Right lobe of liver (tissue), 4 donors: ENCODE data around the gene AGRN.

Source experiments
- POLR2A ChIP-seq: fragments of 450-650 bp; IDR thresholded peaks from one replicate; pipeline ENCODE4 v1.6.1; 2017; ENCODE audit warnings: antibody characterized with exemption, mild to moderate bottlenecking
- TF ChIP-seq, protein P1 (sequence below), 4 donors: fragments of 200-600 bp in 3 of 4; fragments of 450-650 bp in 1 of 4; IDR thresholded peaks; one replicate each; pipeline versions ENCODE4 v1.5.1 to v1.8.0; 2016 to 2022; ENCODE audit warnings: antibody characterized with exemption in 4 of 4, mild to moderate bottlenecking in 2 of 4
- donor health status: DM: no; HTN: no; CAD: no.
- donor health status: DM: no; HTN: no; CAD: no.
- donor health status: DM: no; HTN: yes; CAD: no.

DNA sequence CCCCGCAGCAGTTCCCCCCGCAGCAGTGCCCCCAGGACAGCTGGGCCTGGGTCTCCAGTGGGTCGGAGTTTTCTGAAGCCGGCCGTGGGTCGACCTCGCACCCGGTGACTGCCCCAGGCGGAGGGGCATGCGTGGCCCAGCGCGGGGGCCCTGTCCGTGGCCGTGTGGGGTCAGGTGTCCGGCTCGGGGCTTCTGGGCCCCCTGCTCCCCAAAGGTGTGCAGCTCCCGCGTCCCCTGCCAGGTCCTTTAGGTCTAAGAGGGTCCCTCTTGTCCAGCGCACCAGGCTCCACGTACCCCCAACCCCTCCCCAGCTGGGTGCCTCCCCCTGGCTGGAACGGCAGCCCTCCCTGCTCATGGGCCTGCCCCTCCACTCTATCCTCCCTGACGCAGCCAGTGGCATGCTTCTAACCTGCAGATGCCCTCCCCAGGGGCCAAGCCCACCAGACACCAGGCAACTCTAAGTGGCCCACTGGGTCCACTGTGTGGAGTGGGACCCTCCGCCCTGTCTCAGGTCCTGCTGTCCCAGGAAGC is 14.1 kb upstream of the AGRN start:
- TF ChIP-seq, protein P1, sequence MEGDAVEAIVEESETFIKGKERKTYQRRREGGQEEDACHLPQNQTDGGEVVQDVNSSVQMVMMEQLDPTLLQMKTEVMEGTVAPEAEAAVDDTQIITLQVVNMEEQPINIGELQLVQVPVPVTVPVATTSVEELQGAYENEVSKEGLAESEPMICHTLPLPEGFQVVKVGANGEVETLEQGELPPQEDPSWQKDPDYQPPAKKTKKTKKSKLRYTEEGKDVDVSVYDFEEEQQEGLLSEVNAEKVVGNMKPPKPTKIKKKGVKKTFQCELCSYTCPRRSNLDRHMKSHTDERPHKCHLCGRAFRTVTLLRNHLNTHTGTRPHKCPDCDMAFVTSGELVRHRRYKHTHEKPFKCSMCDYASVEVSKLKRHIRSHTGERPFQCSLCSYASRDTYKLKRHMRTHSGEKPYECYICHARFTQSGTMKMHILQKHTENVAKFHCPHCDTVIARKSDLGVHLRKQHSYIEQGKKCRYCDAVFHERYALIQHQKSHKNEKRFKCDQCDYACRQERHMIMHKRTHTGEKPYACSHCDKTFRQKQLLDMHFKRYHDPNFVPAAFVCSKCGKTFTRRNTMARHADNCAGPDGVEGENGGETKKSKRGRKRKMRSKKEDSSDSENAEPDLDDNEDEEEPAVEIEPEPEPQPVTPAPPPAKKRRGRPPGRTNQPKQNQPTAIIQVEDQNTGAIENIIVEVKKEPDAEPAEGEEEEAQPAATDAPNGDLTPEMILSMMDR (IDR thresholded peaks at IDR 0.05), result no peak
- TF ChIP-seq POLR2A, result no peak
